GM19467 (cell line): ENCODE data around the gene SMYD5.
"Not testable (repeated sequence)": the region's sequence is repeated elsewhere in the genome, so short reads cannot be mapped to it uniquely, and the experiment has no call there.

Experiments used
- ATAC-seq: cut with Tn5 transposase; IDR thresholded peaks from one replicate; pipeline ENCODE4 v1.9.1; 2021; ENCODE audit warnings: mild to moderate bottlenecking, moderate library complexity; ENCODE audit not compliant: unreplicated experiment

The SMYD5 gene

DNA sequence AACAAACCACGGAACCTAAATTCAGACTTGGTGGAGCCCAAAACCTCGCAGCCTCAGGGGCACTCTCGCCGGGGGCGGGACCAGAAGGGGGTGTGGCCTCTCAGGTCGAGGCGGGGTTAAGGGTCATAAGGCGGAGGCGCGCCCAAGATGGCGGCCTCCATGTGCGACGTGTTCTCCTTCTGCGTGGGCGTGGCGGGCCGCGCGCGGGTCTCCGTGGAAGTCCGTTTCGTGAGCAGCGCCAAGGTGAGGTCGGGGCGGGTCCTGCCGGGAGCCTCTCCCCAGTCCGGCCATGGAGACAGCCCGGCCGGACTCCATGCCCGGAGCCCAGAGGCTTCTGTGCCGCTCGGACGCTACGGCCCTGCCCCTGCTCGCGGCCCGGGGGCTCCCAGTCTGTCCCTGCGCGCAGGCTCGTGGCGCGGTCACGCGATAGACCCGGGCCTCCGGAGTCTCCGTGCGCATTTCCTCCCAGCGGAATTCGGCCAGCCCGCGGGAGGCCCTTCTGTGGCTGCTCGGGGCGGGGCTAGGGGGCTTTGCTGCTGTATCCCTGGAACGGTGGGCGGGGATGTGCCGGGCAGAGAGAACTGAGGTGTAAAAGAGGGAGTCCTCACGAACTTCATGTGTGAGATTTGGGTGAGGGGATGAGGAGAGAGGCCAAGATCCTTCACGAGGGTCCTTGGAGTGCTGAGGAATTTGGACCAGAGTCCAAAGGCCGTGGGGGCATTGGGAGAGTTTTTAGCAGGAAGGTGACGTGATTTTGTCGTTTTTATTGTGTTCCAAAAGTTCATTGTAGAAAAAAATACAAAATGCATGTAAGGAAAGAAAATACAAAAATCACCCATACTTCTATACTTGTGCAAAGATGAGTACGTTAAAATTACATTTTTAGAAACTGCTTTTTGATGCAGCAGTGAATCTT, at the start of gene SMYD5:
Gene SMYD5 (plus strand): TSS at position 126 of the 916 bp plus-strand sequence. CDS start 22 bp downstream, at position 148.
- peak; percentile 85 for ATAC-seq

- ATAC-seq = not testable (repeated sequence)
These were observed 48.1 kb upstream of the SMYD5 start for GRCh38 chr2:73165978-73166377.

GRCh38 chr2:73166813-73167212, 47.2 kb upstream of the SMYD5 start:
- ATAC-seq = not testable (repeated sequence)

- not testable (repeated sequence) for ATAC-seq
These were observed 45.7 kb upstream of the SMYD5 start for GRCh38 chr2:73168348-73168747.

GRCh38 chr2:73170341-73170740, 43.7 kb upstream of the SMYD5 start:
- not testable (repeated sequence) for ATAC-seq

DNA sequence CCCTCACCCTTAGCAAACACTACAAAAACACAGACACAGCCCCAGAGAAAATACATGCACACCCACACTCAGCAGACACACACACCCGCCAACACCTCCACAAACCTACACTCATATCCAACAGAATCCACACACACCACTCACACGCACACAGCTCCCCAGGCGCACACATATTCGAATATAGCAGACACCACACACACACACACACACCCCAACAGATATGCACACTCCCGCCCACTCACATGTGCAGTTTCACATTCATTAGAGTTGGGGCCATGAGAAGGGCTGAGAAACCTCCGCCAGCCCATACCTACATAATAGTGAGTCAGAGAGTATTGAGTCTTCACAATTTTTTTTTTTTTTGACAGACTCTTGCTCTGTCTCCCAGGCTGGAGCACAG, 41.1 kb upstream of the SMYD5 start:
- ATAC-seq = no peak

GRCh38 chr2:73173781-73174180, 40.3 kb upstream of the SMYD5 start:
- ATAC-seq = no peak

DNA sequence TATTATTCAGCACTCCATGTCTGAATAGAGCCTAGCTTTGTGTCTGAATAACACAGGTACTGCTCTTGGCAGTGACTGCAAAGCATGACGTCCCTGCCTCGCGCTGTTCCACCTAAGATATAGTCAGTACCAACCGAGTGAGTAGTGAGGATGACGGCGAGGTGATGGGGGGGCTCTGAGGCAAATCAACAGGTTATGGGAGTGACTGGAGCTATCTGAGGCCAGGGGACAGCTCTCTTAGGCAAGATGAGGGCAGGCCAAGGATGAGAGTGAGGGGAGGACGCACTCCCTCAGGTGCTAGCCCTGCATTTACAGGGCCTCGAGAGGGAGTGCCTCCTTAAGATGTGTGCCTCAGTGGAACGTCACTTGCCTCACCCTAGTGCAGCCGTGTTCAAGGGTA, 39.8 kb upstream of the SMYD5 start:
- ATAC-seq = no peak

DNA sequence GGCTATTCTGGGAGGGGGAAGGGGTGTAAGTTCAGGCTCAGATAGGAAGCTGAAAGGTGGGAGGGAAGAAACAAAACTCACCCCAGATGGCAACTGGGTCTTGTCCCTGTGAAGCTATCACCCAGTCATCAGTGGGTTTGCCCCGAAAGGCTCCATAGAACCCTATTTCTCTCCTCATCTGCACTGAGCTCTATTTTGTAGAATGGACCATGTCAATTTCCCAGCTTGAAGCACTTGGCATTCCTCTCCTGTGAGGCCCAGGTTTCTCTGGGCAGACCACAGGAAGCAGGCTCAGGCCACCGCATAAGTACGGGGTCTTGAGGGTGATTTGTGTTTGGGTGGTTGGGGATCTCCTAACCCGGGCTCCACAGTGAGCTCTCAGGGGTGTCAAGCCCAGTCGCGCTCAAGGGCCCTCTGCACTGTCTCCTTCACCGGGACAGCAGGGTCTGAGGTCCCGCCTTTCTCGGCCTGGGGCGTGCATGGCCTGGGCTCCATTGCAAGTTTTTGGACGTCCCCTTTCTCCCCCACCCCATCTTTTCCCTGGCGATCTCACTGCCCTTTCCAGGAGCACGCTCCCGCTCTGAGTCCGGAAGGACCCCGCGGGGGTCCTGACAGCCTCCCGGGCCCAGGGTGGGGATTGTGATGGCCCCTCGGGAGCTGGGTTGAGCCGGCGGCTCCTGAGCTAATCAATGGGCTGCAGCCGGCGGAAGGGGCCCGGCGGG, 38.9 kb upstream of the SMYD5 start:
- no peak for ATAC-seq

DNA sequence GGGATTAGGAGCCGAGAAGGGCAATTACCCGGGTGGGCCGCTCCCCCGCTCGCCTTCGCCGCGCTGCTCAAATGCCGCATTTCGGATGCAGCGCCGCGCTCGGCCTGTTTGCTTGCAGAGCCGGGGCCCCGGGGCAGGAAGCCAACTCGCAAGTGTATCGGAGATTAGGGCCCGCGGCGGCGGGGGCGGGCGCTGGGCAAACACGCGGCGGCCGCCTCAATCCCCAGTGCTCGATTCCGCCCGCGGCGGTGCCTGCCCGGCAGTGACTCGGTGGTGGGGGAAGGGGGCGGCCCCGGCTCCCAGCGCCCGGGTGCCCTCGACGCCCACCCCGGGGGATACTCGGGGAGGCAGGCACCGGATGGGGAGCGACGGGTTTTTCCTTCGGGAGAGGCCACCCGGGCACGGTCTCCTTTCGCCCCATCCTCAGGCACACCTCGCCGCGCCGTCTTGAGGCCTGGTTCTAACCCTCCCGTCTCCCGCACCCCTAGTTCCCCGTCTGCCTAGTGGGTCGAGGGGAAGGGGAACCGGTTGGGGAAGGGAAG, 38.3 kb upstream of the SMYD5 start:
- ATAC-seq = no peak

GRCh38 chr2:73176205-73176880, 37.7 kb upstream of the SMYD5 start:
- no peak for ATAC-seq

DNA sequence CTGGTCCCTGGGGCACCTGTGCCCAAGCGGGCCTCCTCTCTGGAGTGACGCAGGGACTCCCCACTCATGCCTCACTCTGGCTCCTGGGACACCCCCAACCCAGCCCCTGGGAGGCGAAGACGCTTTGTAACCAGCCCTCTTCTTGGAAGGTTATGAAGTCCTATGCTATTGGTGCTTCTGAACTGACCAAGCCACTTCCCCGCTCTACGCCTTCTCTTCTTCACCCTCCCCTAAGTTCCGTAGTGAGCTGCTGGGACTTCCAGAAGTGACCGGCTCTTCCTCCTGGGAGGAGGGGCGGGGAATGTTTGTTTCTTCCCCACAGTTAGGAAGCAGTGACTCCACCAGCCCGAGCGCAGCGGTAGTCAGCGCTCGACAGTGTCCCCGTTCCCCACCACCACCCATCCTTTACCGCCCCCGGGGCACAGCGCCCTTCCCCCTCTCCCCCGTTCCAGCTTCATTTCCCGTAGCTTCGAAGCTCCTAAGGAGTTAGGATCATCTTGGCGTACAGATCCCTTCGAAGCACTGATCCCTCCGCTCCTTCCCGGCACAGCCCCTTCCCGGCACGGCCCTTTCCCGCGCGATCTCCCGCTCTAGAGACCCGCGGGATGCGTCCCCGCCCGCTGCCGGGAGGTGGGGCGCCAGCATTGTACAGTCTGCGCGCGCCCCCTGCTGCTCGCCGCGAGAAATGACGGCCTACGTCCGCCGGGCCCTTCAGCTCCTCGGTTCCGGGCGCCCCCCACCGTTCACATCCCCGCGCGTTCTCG, 37.0 kb upstream of the SMYD5 start:
- peak; percentile 95 for ATAC-seq

GRCh38 chr2:73177645-73178255, 36.3 kb upstream of the SMYD5 start:
- no peak for ATAC-seq

DNA sequence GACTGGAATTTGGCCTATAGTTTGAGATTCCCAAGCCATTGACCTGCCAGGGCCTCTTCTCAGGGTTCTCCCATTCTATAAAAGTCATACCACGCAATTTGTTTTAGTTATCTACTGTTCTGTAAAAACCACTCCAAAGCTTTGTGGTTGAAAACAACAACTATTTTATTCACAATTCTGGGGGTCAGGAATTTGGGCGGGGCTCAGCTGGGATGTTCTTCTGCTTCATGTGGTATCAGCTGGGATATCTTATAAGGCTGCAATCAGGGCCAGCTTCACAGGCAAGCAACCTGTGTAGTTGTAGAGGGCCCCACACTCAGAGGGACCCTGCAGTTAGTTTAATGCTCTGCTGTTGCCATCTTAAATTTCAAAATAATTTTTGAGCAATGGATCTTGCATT, 28.1 kb upstream of the SMYD5 start:
- ATAC-seq = no peak

GRCh38 chr2:73187549-73187948, 26.5 kb upstream of the SMYD5 start:
- ATAC-seq = no peak

GRCh38 chr2:73197579-73197978, 16.5 kb upstream of the SMYD5 start:
- no peak for ATAC-seq

- not testable (repeated sequence) for ATAC-seq
These were observed 13.8 kb upstream of the SMYD5 start for GRCh38 chr2:73200281-73200680.

DNA sequence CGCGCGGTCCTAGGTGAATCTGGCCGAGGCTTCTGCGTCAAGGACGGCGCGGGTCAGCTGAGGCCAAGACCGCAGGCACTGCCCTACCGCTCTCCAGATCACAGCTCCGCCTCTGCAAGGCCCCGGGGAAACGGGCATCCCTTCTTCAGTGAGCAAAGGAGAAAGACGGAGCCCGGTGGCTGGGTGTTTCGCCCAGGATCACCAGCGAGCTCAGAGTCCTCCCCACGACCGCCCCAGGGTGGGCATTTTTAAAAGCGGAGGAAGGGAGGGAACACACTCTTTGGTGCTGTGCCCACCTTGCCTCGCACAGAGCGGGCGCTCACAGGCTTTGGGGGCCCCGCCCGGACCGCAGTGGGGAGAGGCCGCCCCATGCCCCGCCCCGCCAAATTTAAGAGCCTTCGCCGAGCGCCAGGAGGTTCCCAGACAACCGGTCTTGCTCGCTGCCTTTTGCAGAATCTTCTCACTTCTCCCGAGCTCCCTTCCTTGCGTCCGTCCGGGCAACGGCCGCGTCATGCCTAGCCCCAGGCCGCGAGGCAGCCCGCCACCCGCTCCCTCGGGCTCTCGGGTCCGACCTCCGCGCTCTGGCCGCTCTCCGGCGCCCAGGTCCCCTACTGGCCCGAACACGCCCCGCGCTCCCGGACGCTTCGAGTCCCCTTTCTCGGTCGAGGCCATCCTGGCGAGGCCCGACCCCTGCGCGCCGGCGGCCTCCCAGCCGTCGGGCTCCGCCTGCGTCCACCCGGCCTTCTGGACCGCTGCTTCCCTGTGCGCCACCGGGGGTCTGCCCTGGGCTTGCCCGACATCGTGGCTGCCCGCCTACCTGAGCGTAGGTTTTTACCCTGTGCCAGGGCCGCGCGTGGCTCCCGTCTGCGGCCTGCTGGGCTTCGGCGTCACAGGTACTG, 11.6 kb upstream of the SMYD5 start, which contains the start of gene NOTO:
Gene NOTO (plus strand): TSS at position 419 of the 899 bp plus-strand sequence. CDS start 93 bp downstream, at position 512.
- no peak for ATAC-seq
